Measurements from ENCODE around the gene CHAD.

The CHAD gene

GRCh38 chr17:50482110-50482509 is 13.4 kb upstream of the CHAD start:
- H3K9ac ChIP-seq (ENCODE audit: insufficient read length, low read depth), result no peak overlapping the region

GRCh38 chr17:50481648-50482047 is 13.0 kb upstream of the CHAD start:
- no peak overlapping the region for H3K9ac ChIP-seq (ENCODE audit: insufficient read length, low read depth)
- TF ChIP-seq ZNF274 (IDR thresholded peaks at IDR 0.05; ENCODE audit: low read depth, low read length), result no peak
- TF ChIP-seq SUZ12 (IDR thresholded peaks at IDR 0.05; ENCODE audit: extremely low read depth, insufficient read depth, insufficient read length), result no peak
- TF ChIP-seq YY1 (IDR thresholded peaks at IDR 0.05; ENCODE audit: insufficient read depth, insufficient read length), result no peak

More at GRCh38 chr17:50482110-50482509, 13.4 kb upstream of the CHAD start:
- Histone ChIP-seq H3K4me3 (ENCODE audit: insufficient read length, low read depth) (no peak overlapping the region), H3K36me3 (ENCODE audit: insufficient read depth, insufficient read length, low read length) (peaks cover 42% of the 10 kb centered on the region), H3K9me3 (ENCODE audit: insufficient read depth, low read length) (peaks cover 31% of the 10 kb centered on the region; the same call in 1 of the 2 replicates), H3K4me1 (ENCODE audit: insufficient read depth, insufficient read length) (peaks cover 2% of the 10 kb centered on the region), H3K27me3 (ENCODE audit: insufficient read depth, insufficient read length) (no peaks in the 10 kb centered on the region)
- TF ChIP-seq SUZ12 (IDR thresholded peaks at IDR 0.05; ENCODE audit: extremely low read depth, insufficient read depth, insufficient read length) (no peak), YY1 (IDR thresholded peaks at IDR 0.05; ENCODE audit: insufficient read depth, insufficient read length) (no peak), ZNF274 (IDR thresholded peaks at IDR 0.05; ENCODE audit: low read depth, low read length) (no peak)
- DNase-seq (ENCODE audit: low read depth, low spot score), result no peak

GRCh38 chr17:50480854-50481490 is 12.3 kb upstream of the CHAD start:
- Histone ChIP-seq H3K36me3 (ENCODE audit: insufficient read depth, insufficient read length, low read length) (peaks cover 42% of the 10 kb centered on the region), H3K9ac (ENCODE audit: insufficient read length, low read depth) (no peak overlapping the region), H3K4me1 (ENCODE audit: insufficient read depth, insufficient read length) (peaks cover 4% of the 10 kb centered on the region), H3K27me3 (ENCODE audit: insufficient read depth, insufficient read length) (no peaks in the 10 kb centered on the region), H3K4me3 (ENCODE audit: insufficient read length, low read depth) (no peak overlapping the region), H3K9me3 (ENCODE audit: insufficient read depth, low read length) (peaks cover 37% of the 10 kb centered on the region; the same call in 1 of the 2 replicates)
- TF ChIP-seq SUZ12 (IDR thresholded peaks at IDR 0.05; ENCODE audit: extremely low read depth, insufficient read depth, insufficient read length), result no peak
- no peak for TF ChIP-seq ZNF274 (IDR thresholded peaks at IDR 0.05; ENCODE audit: low read depth, low read length)
- no peak for TF ChIP-seq YY1 (IDR thresholded peaks at IDR 0.05; ENCODE audit: insufficient read depth, insufficient read length)
- no peak for DNase-seq (ENCODE audit: low read depth, low spot score)

More at GRCh38 chr17:50481648-50482047, 13.0 kb upstream of the CHAD start:
- Histone ChIP-seq H3K36me3 (ENCODE audit: insufficient read depth, insufficient read length, low read length) (peaks cover 42% of the 10 kb centered on the region), H3K4me1 (ENCODE audit: insufficient read depth, insufficient read length) (peaks cover 3% of the 10 kb centered on the region), H3K4me3 (ENCODE audit: insufficient read length, low read depth) (no peak overlapping the region), H3K27me3 (ENCODE audit: insufficient read depth, insufficient read length) (no peaks in the 10 kb centered on the region), H3K9me3 (ENCODE audit: insufficient read depth, low read length) (peaks cover 35% of the 10 kb centered on the region; the same call in 1 of the 2 replicates)
- DNase-seq (ENCODE audit: low read depth, low spot score), result no peak

- no peak overlapping the region for H3K4me3 ChIP-seq (ENCODE audit: insufficient read length, low read depth)
- no peaks in the 10 kb centered on the region for H3K27me3 ChIP-seq (ENCODE audit: insufficient read depth, insufficient read length)
- H3K9me3 ChIP-seq (ENCODE audit: insufficient read depth, low read length), result peaks cover 37% of the 10 kb centered on the region; the same call in 1 of the 2 replicates
- TF ChIP-seq YY1 (IDR thresholded peaks at IDR 0.05; ENCODE audit: insufficient read depth, insufficient read length) (no peak), SUZ12 (IDR thresholded peaks at IDR 0.05; ENCODE audit: extremely low read depth, insufficient read depth, insufficient read length) (no peak), ZNF274 (IDR thresholded peaks at IDR 0.05; ENCODE audit: low read depth, low read length) (no peak)
- peaks cover 4% of the 10 kb centered on the region for H3K4me1 ChIP-seq (ENCODE audit: insufficient read depth, insufficient read length)
- H3K9ac ChIP-seq (ENCODE audit: insufficient read length, low read depth), result no peak overlapping the region
- H3K36me3 ChIP-seq (ENCODE audit: insufficient read depth, insufficient read length, low read length), result peaks cover 35% of the 10 kb centered on the region
- DNase-seq (ENCODE audit: low read depth, low spot score), result no peak
Observed at GRCh38 chr17:50480142-50480764, 11.6 kb upstream of the CHAD start.

DNA sequence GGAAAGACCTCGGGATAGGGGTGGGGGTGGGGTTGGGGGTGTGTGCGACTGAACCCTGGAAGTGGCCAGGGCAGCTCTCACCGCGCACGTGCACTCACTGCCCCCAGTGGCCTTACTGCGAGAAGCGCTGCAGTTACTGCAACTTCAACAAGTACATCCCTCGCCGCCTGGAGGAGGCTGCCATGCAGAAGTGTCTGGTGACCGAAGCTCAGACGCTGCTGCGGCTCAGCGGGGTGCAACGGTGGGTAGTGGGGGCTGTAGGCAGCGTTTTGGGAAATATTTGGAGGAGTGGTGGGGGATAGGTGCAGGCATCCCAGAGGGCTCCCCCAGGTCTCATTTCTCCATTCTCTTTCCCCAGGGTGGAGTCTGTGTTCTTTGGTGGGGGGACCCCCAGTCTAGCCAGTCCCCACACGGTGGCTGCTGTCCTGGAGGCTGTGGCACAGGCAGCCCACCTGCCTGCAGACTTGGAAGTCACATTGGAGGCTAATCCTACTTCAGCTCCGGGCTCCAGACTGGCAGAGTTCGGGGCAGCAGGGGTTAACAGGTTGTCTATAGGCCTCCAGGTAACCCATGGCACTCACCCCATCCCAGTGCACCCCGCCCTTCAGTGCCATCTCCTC is 11.0 kb upstream of the CHAD start:
- peaks cover 4% of the 10 kb centered on the region for H3K4me1 ChIP-seq (ENCODE audit: insufficient read depth, insufficient read length)
- peaks cover 30% of the 10 kb centered on the region for H3K36me3 ChIP-seq (ENCODE audit: insufficient read depth, insufficient read length, low read length)
- DNase-seq (ENCODE audit: low read depth, low spot score), result peak; percentile 71
- H3K27me3 ChIP-seq (ENCODE audit: insufficient read depth, insufficient read length), result no peaks in the 10 kb centered on the region
- H3K4me3 ChIP-seq (ENCODE audit: insufficient read length, low read depth), result peak overlapping the region; percentile 76
- H3K9me3 ChIP-seq (ENCODE audit: insufficient read depth, low read length), result peaks cover 37% of the 10 kb centered on the region; the same call in 1 of the 2 replicates
- no peak overlapping the region for H3K9ac ChIP-seq (ENCODE audit: insufficient read length, low read depth)
- TF ChIP-seq ZNF274 (IDR thresholded peaks at IDR 0.05; ENCODE audit: low read depth, low read length) (no peak), SUZ12 (IDR thresholded peaks at IDR 0.05; ENCODE audit: extremely low read depth, insufficient read depth, insufficient read length) (no peak), YY1 (IDR thresholded peaks at IDR 0.05; ENCODE audit: insufficient read depth, insufficient read length) (no peak)

DNA sequence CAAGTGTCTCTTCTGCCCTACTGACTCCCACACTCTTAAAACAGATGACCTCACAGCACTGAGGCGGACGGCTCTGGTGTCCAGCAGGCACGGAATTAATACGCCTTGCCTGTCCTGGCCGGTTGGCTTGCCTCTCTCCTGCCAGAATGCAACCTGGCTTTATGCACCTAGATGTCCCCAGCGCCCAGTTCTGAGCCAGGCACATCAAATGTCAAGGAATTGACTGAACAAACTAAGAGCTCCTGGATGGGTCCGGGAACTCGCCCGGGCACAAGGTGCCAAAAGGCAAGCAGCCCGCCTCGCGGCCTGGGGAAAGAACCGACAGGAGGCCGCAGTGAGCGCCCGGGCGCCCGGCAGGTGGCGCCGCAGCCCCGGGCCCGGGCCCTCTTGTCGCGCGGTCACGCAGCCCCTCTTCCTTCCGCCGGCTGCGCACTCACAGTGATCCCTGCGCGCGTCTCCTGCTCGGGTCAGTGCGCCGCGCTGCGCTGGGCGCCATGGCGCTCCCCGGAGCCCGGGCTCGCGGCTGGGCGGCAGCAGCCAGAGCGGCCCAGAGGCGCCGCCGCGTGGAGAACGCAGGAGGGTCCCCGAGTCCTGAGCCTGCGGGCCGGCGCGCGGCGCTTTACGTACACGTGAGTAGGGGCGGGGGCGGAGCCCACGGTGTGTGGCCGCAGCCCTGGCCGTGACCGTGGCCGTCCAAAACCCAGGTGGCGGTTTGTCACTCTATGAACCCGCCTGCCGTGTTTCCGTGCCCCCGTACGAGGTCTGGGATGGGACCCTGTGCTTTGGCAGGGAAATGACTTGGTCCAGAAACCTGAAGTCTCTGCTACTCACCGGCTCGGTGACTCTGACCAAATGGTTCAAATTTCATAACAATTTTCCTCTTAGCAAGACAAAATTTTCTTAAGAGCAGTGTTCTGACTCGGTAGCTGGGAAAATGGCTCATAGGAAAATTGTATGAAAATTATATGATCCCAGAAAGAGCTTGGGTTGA is 10.0 kb upstream of the CHAD start, which contains the start of gene RSAD1:
Gene RSAD1 (plus strand): TSS at position 470 of the 991 bp plus-strand sequence. CDS start 25 bp downstream, at position 495.
- peaks cover 4% of the 10 kb centered on the region for H3K4me1 ChIP-seq (ENCODE audit: insufficient read depth, insufficient read length)
- peak within 1 kb of the TSS; percentile 87 for H3K9ac ChIP-seq (ENCODE audit: insufficient read length, low read depth)
- H3K9me3 ChIP-seq (ENCODE audit: insufficient read depth, low read length), result peaks cover 37% of the 10 kb centered on the region; the same call in 1 of the 2 replicates
- TF ChIP-seq YY1 (IDR thresholded peaks at IDR 0.05; ENCODE audit: insufficient read depth, insufficient read length) (peak; percentile 36), ZNF274 (IDR thresholded peaks at IDR 0.05; ENCODE audit: low read depth, low read length) (no peak), SUZ12 (IDR thresholded peaks at IDR 0.05; ENCODE audit: extremely low read depth, insufficient read depth, insufficient read length) (no peak)
- DNase-seq (ENCODE audit: low read depth, low spot score), result peak; percentile 75
- H3K4me3 ChIP-seq (ENCODE audit: insufficient read length, low read depth), result peak within 1 kb of the TSS; percentile 76
- no peaks in the 10 kb centered on the region for H3K27me3 ChIP-seq (ENCODE audit: insufficient read depth, insufficient read length)
- peaks cover 20% of the 10 kb centered on the region for H3K36me3 ChIP-seq (ENCODE audit: insufficient read depth, insufficient read length, low read length)
